Activated CD8-positive, alpha-beta memory T cell treated with anti-CD3 and anti-CD28 coated beads for 4 hours (primary cell): ENCODE data around the gene SGSH.

Experiments
- DNase-seq, 2 donors: peaks; one replicate each; pipeline ENCODE4 v3.0.0-alpha.2; 2020; ENCODE audit warnings: low read depth in 2 of 2

SGSH gene

GRCh38 chr17:80183581-80184422 lies 36.3 kb downstream of the SGSH start:
- DNase-seq = no peak

GRCh38 chr17:80182845-80183223 lies 37.3 kb downstream of the SGSH start:
- no peak for DNase-seq

GRCh38 chr17:80182118-80182844 lies 37.9 kb downstream of the SGSH start:
- DNase-seq = no peak

GRCh38 chr17:80181431-80181830 lies 38.7 kb downstream of the SGSH start:
- no peak for DNase-seq

- no peak for DNase-seq
Observed at GRCh38 chr17:80180192-80180591, 39.9 kb downstream of the SGSH start.

GRCh38 chr17:80177986-80178595 lies 42.0 kb downstream of the SGSH start:
- no peak for DNase-seq

- DNase-seq = no peak
Observed at GRCh38 chr17:80176757-80177156, 43.4 kb downstream of the SGSH start.

GRCh38 chr17:80173916-80174315 lies 46.2 kb downstream of the SGSH start:
- no peak for DNase-seq

GRCh38 chr17:80173126-80173525 lies 47.0 kb downstream of the SGSH start:
- DNase-seq = no peak

- DNase-seq = no peak
Observed at GRCh38 chr17:80171681-80172080, 48.5 kb downstream of the SGSH start.

GRCh38 chr17:80169784-80170500 lies 50.2 kb downstream of the SGSH start, which contains the start of gene CARD14:
Gene CARD14 (plus strand): TSS chr17:80170030. CDS start chr17:80181439, 11,409 bp downstream.
- no peak for DNase-seq

GRCh38 chr17:80169107-80169506 lies 51.0 kb downstream of the SGSH start:
- no peak for DNase-seq

GRCh38 chr17:80168371-80168770 lies 51.8 kb downstream of the SGSH start:
- no peak for DNase-seq

- no peak for DNase-seq
Observed at GRCh38 chr17:80166446-80166845, 53.7 kb downstream of the SGSH start.

GRCh38 chr17:80164185-80164584 lies 55.9 kb downstream of the SGSH start:
- DNase-seq = no peak

GRCh38 chr17:80163336-80163735 lies 56.8 kb downstream of the SGSH start:
- DNase-seq = no peak

- DNase-seq = no peak
Observed at GRCh38 chr17:80160536-80160935, 59.6 kb downstream of the SGSH start.
